Mucosa of rectum (tissue), 2 donors: ENCODE results near the gene ACOXL.
A peak's percentile ranks its signal among the peaks of the same experiment; 100 is the strongest.

ENCODE experiments used
- H3K27ac ChIP-seq, 2 donors: one replicate each; pipeline ENCODE4 v1.7.0; 2013; ENCODE audit warnings: inconsistent platforms in 2 of 2, low read depth in 2 of 2, low read length in 2 of 2
- H3K27me3 ChIP-seq, 2 donors: one replicate each; pipeline ENCODE4 v1.7.0; 2013; ENCODE audit warnings: low read length in 2 of 2; ENCODE audit not compliant: control insufficient read depth in 2 of 2, insufficient read depth in 2 of 2
- H3K36me3 ChIP-seq, 2 donors: one replicate each; pipeline ENCODE4 v1.7.0; 2013; ENCODE audit warnings: low read length in 2 of 2; ENCODE audit not compliant: control insufficient read depth in 2 of 2, insufficient read depth in 2 of 2
- H3K4me1 ChIP-seq, 2 donors: one replicate each; pipeline ENCODE4 v1.7.0; 2013; ENCODE audit warnings: low read length in 2 of 2, mild to moderate bottlenecking in 1 of 2; ENCODE audit not compliant: control insufficient read depth in 2 of 2, insufficient read depth in 2 of 2
- H3K4me3 ChIP-seq, 2 donors: one replicate each; pipeline ENCODE4 v1.7.0; 2013; ENCODE audit warnings: low read length in 2 of 2
- H3K9ac ChIP-seq, 2 donors: one replicate each; pipeline ENCODE4 v1.7.0; 2013; ENCODE audit warnings: low read length in 2 of 2, low read depth in 1 of 2, mild to moderate bottlenecking in 1 of 2
- H3K9me3 ChIP-seq, 2 donors: one replicate each; pipeline ENCODE4 v1.7.0; 2013; ENCODE audit warnings: low read length in 2 of 2; ENCODE audit not compliant: control insufficient read depth in 2 of 2
- donor health status: healthy.
- donor health status: Normal muscosa, but diverticular disease.

Gene ACOXL

GRCh38 chr2:111145103-111145760, 412.9 kb downstream of the ACOXL start:
- no peaks in the 10 kb centered on the region for H3K9me3 ChIP-seq

GRCh38 chr2:111145951-111146350, 413.6 kb downstream of the ACOXL start:
- H3K4me1 ChIP-seq = no peaks in the 10 kb centered on the region
- no peaks in the 10 kb centered on the region for H3K9me3 ChIP-seq
- peaks cover 15 to 17% of the 10 kb centered on the region in 2 donors for H3K36me3 ChIP-seq
- no peak overlapping the region for H3K27ac ChIP-seq
- H3K4me3 ChIP-seq = no peak overlapping the region
- H3K27me3 ChIP-seq = no peaks in the 10 kb centered on the region
- no peak overlapping the region for H3K9ac ChIP-seq

More at GRCh38 chr2:111145103-111145760, 412.9 kb downstream of the ACOXL start:
- H3K4me1 ChIP-seq = no peaks in the 10 kb centered on the region
- peaks cover 14 to 15% of the 10 kb centered on the region in 2 donors for H3K36me3 ChIP-seq
- no peak overlapping the region for H3K4me3 ChIP-seq
- H3K27ac ChIP-seq = no peak overlapping the region
- no peak overlapping the region for H3K9ac ChIP-seq
- H3K27me3 ChIP-seq = no peaks in the 10 kb centered on the region

DNA sequence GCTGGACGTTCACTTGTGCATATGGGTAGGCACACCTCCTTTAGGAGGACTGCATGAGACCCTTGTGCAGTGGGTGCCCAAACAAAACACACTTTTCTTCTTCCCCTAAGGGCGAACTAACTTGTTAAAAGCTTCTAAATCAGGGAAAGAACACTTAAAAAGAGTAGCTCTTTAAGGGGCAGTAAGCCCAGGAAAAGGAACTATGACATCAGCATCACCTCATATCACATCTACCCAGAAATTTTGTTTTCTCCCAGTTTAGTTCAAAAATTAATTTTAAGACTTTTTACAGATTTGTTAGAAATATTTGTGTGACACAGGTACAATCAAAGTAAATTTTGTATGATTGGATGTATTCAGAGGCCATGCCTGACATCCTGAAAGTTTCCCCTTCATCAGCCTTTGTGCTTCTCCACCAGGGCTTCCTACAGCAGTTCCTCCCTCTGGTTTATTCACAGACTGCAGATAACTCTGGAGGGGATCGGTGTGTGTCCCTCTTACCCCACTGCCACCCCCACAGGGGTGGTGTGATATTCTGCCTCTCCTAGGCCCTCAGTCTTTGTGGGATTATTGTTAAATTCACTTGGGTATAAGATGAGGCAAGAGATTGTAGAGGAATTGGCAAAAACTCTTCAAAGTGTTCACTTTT, 416.0 kb downstream of the ACOXL start:
- no peaks in the 10 kb centered on the region for H3K4me1 ChIP-seq
- peaks cover 26 to 33% of the 10 kb centered on the region in 2 donors for H3K36me3 ChIP-seq
- no peaks in the 10 kb centered on the region for H3K27me3 ChIP-seq
- no peak overlapping the region for H3K4me3 ChIP-seq
- no peak overlapping the region for H3K27ac ChIP-seq
- H3K9ac ChIP-seq = no peak overlapping the region
- no peaks in the 10 kb centered on the region for H3K9me3 ChIP-seq

GRCh38 chr2:111148925-111149324, 416.6 kb downstream of the ACOXL start:
- no peak overlapping the region for H3K27ac ChIP-seq
- no peak overlapping the region for H3K9ac ChIP-seq
- H3K27me3 ChIP-seq = no peaks in the 10 kb centered on the region
- no peaks in the 10 kb centered on the region for H3K9me3 ChIP-seq
- peaks cover 26 to 35% of the 10 kb centered on the region in 2 donors for H3K36me3 ChIP-seq
- no peak overlapping the region for H3K4me3 ChIP-seq
- H3K4me1 ChIP-seq = no peaks in the 10 kb centered on the region

- H3K27ac ChIP-seq = no peak overlapping the region
- H3K36me3 ChIP-seq = peaks cover 30 to 42% of the 10 kb centered on the region in 2 donors
- no peaks in the 10 kb centered on the region for H3K4me1 ChIP-seq
- H3K9ac ChIP-seq = no peak overlapping the region
- no peaks in the 10 kb centered on the region for H3K9me3 ChIP-seq
- H3K4me3 ChIP-seq = no peak overlapping the region
- no peaks in the 10 kb centered on the region for H3K27me3 ChIP-seq
These were observed 417.6 kb downstream of the ACOXL start for GRCh38 chr2:111149882-111150455.

GRCh38 chr2:111154758-111155157, 422.4 kb downstream of the ACOXL start:
- Histone ChIP-seq H3K4me3 (no peak overlapping the region), H3K9me3 (no peaks in the 10 kb centered on the region), H3K27me3 (no peaks in the 10 kb centered on the region), H3K36me3 (peaks cover 40 to 67% of the 10 kb centered on the region in 2 donors), H3K27ac (no peak overlapping the region), H3K9ac (no peak overlapping the region), H3K4me1 (peaks cover 0 to 3% of the 10 kb centered on the region in 2 donors)

DNA sequence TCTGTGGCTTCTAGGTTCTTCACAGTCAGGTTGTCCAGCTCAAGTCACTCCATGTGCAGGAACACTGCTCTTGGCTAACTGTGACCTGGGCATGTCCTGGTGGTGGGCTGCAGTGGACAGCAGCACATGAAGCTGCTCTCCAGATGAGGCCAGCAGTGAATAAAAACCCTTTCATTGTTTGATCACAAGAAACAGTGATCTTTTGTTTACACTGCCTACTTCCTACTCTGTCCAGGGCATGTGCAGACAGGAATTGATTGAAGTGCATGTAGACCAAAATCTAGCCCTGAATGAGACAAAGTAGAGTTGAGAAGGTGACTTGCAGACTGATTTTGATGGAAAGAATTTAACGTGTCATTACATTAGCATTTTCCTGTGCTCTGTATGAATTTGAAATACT, 423.2 kb downstream of the ACOXL start:
- Histone ChIP-seq H3K36me3 (peaks cover 43 to 61% of the 10 kb centered on the region in 2 donors), H3K27ac (no peak overlapping the region), H3K9me3 (no peaks in the 10 kb centered on the region)

DNA sequence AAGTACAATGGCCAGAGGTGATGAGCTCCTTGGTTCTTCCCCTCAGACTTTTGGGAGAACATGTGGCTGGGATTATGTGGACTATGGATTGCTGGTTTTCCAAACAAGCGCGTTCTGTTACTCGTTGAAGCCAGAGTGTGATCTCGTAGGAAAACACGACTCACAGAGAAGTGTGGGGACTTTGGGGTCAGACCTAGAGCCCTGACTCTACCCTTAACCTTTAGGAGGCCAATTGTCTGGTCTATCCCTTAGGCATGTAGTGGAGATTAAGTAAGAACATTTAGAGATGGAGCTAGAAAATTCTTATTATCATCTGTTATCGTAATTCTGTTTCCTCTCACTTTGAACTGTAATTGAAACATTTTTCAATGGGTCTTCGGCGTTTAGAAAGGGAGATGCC, 424.2 kb downstream of the ACOXL start:
- no peak overlapping the region for H3K27ac ChIP-seq
- peaks cover 43 to 55% of the 10 kb centered on the region in 2 donors for H3K36me3 ChIP-seq
- no peak overlapping the region for H3K9ac ChIP-seq
- no peak overlapping the region for H3K4me3 ChIP-seq
- peaks cover 0 to 3% of the 10 kb centered on the region in 2 donors for H3K4me1 ChIP-seq
- H3K27me3 ChIP-seq = no peaks in the 10 kb centered on the region
- no peaks in the 10 kb centered on the region for H3K9me3 ChIP-seq

More for the DNA sequence above, 423.2 kb downstream of the ACOXL start:
- Histone ChIP-seq H3K4me3 (no peak overlapping the region), H3K27me3 (no peaks in the 10 kb centered on the region), H3K4me1 (peaks cover 0 to 3% of the 10 kb centered on the region in 2 donors), H3K9ac (no peak overlapping the region)

DNA sequence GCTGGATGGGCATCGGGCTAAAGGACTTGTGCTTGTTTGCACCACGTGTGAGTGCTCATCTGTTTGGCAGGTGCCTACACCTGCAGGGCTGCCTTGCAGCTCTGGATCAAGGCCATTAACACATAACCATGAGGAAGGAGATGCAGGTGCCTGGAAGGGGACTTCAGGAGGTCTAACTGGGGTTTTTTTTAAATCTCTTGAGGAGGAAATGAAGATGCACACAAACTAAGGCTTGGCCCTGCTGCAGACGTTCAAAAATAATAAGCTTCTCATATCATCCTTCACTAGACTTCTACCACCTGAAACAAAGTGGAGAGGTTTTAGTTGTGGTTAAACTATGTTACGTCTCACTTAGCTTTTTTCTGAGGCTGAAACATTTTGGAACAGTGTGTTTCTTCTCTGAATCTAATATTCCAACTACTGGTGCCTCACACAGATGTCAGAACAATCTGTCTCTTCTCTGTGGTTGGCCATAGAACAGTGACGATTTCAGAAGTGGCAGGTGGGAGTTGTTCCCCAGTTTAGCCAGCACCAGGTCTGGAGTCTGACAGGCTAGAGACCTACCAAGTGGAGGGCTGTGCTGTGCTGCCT, 424.8 kb downstream of the ACOXL start:
- Histone ChIP-seq H3K4me3 (no peak overlapping the region), H3K36me3 (peaks cover 36 to 49% of the 10 kb centered on the region in 2 donors), H3K27ac (peak overlapping the region in 1 of 2 donors; percentile 22), H3K4me1 (peaks cover 0 to 3% of the 10 kb centered on the region in 2 donors), H3K27me3 (no peaks in the 10 kb centered on the region), H3K9me3 (no peaks in the 10 kb centered on the region), H3K9ac (no peak overlapping the region)

- no peak overlapping the region for H3K4me3 ChIP-seq
- peaks cover 3 to 5% of the 10 kb centered on the region in 2 donors for H3K4me1 ChIP-seq
- no peaks in the 10 kb centered on the region for H3K9me3 ChIP-seq
- H3K36me3 ChIP-seq = peaks cover 31 to 43% of the 10 kb centered on the region in 2 donors
- H3K9ac ChIP-seq = no peak overlapping the region
- no peaks in the 10 kb centered on the region for H3K27me3 ChIP-seq
- H3K27ac ChIP-seq = peak overlapping the region in 1 of 2 donors; percentile 22
These were observed 425.4 kb downstream of the ACOXL start for GRCh38 chr2:111157798-111158197.
